H4 (cell line): ENCODE results near the gene CIDEB. TPM values are rescaled to one million over a fixed set of nuclear protein-coding genes. Genes with fewer than 3 reads are reported as not detected.

Experiments used
- DNase-seq: peaks from one replicate; pipeline ENCODE4 v3.0.0-alpha.2; 2015; ENCODE audit warnings: low spot score
- total RNA-seq: library from RNA; depleted of rRNA; stranded (reverse); fragments of >200 nt; shearing (Covaris generic); gene quantifications from 2 replicates; pipeline ENCODE4 v1.2.3, GENCODE V29; 2014

CIDEB gene
- total RNA-seq, 1 experiment from 2014 or later, result not detected

GRCh38 chr14:24269910-24270536, 37.8 kb downstream of the CIDEB start:
- DNase-seq, result no peak

- DNase-seq, result no peak
These were observed 38.4 kb downstream of the CIDEB start for GRCh38 chr14:24269368-24269767.

- DNase-seq, result no peak
These were observed 39.6 kb downstream of the CIDEB start for GRCh38 chr14:24268225-24268624.

- DNase-seq, result no peak
These were observed 40.3 kb downstream of the CIDEB start for GRCh38 chr14:24267516-24267915.

GRCh38 chr14:24266344-24267244, 41.2 kb downstream of the CIDEB start:
- no peak for DNase-seq

- DNase-seq, result no peak
These were observed 43.5 kb downstream of the CIDEB start for GRCh38 chr14:24264298-24264697.

GRCh38 chr14:24263848-24264247, 43.9 kb downstream of the CIDEB start:
- no peak for DNase-seq

GRCh38 chr14:24262821-24263733, 44.7 kb downstream of the CIDEB start, which contains the start of gene TGM1:
Gene TGM1 (minus strand): TSS chr14:24263177. CDS start chr14:24262352, 825 bp downstream.
- DNase-seq, result no peak

- DNase-seq, result no peak
These were observed 45.8 kb downstream of the CIDEB start for GRCh38 chr14:24261969-24262327.

GRCh38 chr14:24261256-24261968, 46.4 kb downstream of the CIDEB start:
- DNase-seq, result no peak

- no peak for DNase-seq
These were observed 47.0 kb downstream of the CIDEB start for GRCh38 chr14:24260780-24261157.

- DNase-seq, result no peak
These were observed 47.6 kb downstream of the CIDEB start for GRCh38 chr14:24260026-24260779.

- DNase-seq, result no peak
These were observed 48.3 kb downstream of the CIDEB start for GRCh38 chr14:24259282-24260025.

GRCh38 chr14:24258548-24259265, 49.1 kb downstream of the CIDEB start:
- DNase-seq, result no peak

GRCh38 chr14:24258119-24258518, 49.7 kb downstream of the CIDEB start:
- no peak for DNase-seq

GRCh38 chr14:24256960-24257359, 50.8 kb downstream of the CIDEB start:
- DNase-seq, result no peak

- DNase-seq, result no peak
These were observed 51.7 kb downstream of the CIDEB start for GRCh38 chr14:24255931-24256711.

- no peak for DNase-seq
These were observed 52.3 kb downstream of the CIDEB start for GRCh38 chr14:24255438-24255837.
